AG10803 (cell line): ENCODE measurements around the gene TM9SF4.

ENCODE experiments used
- DNase-seq: peaks from one replicate; pipeline ENCODE4 v3.0.0; 2010; ENCODE audit warnings: low read depth
- H3K4me3 ChIP-seq: 2 replicates; pipeline ENCODE4 v1.5.1; 2011; ENCODE audit warnings: mild to moderate bottlenecking, low read length, control low read depth
- TF ChIP-seq, protein P1 (sequence below): conservative IDR thresholded peaks from 2 replicates; pipeline ENCODE4 v1.5.1; 2011; ENCODE audit warnings: mild to moderate bottlenecking, low read length, control low read depth, inconsistent platforms

Gene TM9SF4

GRCh38 chr20:32089637-32090362 is 19.7 kb upstream of the TM9SF4 start:
- no peak for DNase-seq
- no peak overlapping the region for H3K4me3 ChIP-seq
- TF ChIP-seq, protein P1, sequence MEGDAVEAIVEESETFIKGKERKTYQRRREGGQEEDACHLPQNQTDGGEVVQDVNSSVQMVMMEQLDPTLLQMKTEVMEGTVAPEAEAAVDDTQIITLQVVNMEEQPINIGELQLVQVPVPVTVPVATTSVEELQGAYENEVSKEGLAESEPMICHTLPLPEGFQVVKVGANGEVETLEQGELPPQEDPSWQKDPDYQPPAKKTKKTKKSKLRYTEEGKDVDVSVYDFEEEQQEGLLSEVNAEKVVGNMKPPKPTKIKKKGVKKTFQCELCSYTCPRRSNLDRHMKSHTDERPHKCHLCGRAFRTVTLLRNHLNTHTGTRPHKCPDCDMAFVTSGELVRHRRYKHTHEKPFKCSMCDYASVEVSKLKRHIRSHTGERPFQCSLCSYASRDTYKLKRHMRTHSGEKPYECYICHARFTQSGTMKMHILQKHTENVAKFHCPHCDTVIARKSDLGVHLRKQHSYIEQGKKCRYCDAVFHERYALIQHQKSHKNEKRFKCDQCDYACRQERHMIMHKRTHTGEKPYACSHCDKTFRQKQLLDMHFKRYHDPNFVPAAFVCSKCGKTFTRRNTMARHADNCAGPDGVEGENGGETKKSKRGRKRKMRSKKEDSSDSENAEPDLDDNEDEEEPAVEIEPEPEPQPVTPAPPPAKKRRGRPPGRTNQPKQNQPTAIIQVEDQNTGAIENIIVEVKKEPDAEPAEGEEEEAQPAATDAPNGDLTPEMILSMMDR, result no peak

GRCh38 chr20:32091888-32092346 is 17.6 kb upstream of the TM9SF4 start:
- no peak overlapping the region for H3K4me3 ChIP-seq
- TF ChIP-seq, protein P1, result peak; percentile 88
- peak; percentile 80 for DNase-seq

GRCh38 chr20:32098786-32099185 is 10.7 kb upstream of the TM9SF4 start:
- H3K4me3 ChIP-seq, result no peak overlapping the region
- DNase-seq, result no peak
- TF ChIP-seq, protein P1, result no peak

DNA sequence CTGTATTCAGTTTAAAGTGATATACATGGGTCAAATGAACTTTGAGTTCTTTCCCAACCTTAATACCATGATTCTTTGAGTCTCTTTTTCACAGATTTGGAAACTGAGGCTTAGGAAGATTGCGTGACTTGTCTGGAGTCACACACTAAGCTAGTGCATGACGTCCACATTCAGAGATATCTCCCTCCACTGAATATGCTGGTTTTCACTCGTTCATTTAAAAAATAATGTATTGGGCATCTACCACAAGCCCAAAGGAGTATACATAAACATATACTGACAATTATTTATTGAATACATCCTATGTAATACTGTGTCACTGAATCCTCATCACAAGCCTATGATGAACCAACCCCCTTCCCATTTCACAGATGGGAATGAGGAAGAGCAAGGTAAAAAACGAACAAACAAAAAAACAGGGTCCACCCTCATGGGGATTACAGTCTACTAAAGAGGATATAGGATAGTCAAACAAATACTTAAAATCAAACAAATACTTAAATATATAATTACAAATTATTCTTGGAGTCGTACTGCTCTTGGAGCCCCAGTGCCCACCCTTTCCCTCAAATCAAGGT is 611 bp upstream of the TM9SF4 start:
- TF ChIP-seq, protein P1, result no peak
- no peak for DNase-seq
- peak overlapping the region; percentile 97 for H3K4me3 ChIP-seq

DNA sequence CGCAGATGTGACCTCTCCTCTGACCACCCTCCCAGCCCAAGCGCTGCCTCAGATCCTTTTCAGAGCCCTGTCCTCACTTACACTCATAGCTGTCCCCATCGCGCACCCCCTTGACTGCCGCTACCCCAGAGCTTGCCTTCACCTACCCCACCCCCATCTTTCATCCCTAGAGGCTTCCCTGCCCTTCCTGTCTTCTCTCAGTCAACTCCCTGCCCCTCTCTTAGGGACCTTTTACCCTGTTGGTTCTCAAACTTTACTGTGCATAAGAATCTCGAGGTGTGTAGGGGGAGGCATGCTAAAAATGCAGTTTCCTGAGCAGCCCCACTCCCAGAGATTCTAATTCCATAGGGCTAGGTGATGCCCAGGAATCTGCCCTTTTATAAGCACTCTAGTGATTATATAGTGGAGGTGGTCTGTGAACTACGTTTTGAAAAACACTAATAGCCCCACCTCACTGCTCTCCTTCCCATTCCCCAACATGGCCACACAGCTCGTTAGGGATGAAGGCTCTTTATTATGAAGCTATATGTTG is 725 bp downstream of the TM9SF4 start:
- TF ChIP-seq, protein P1, result no peak
- H3K4me3 ChIP-seq, result peak overlapping the region; percentile 97
- DNase-seq, result no peak

GRCh38 chr20:32110727-32111126 is 1.2 kb downstream of the TM9SF4 start:
- H3K4me3 ChIP-seq, result peak overlapping the region; percentile 97
- DNase-seq, result no peak

More at GRCh38 chr20:32110727-32111126, 1.2 kb downstream of the TM9SF4 start:
- TF ChIP-seq, protein P1, result no peak
